ENCODE measurements around the gene RPH3AL. TPM values are rescaled to one million over a fixed set of nuclear protein-coding genes. Genes with fewer than 3 reads are reported as not detected.
"Not testable (repeated sequence)": the region's sequence is repeated elsewhere in the genome, so short reads cannot be mapped to it uniquely, and the experiment has no call there.

The RPH3AL gene
- total RNA-seq, 1 donor, result 1.5 TPM

DNA sequence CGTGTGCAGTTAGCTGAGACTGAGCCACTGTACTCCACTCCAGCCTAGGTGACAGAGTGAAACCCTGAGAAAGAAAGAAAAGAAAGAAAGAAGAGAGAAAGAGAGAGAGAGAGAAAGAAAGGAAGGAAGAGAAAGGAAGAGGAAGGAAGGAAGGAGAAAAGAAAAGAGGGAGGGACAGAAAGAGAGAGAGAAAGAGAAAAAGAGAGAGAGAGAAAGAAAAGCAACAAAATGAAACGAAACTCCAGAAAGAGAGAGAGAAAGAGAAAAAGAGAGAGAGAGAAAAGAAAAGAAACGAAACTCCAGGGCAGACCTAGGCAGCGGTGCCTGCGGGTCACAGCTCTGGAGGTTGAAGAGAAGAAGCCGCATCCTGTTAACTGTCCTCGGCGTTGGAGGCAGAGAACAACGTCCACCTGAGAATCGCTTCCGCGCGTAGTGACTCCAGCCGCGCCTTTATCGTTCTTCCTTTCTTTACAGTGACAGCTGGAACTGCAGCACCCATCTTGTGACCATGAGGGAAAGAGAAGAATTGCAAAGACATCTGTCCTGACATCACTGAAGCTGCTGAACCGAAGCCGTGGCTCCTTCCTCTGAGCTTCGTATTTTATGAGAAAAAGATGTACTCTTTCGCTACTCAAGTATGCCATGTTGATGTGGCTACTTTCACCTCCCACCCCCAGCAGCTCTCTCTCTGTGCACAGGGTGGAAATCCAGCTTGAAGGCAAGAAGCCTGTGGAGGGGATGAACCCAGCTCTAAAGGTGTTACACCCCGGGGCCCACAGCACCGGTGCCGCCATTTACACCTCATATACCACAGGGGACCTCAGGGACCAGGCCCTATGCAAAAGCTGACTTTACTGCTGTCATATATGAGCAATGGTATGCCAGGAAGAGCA, 114.3 kb downstream of the RPH3AL start:
- Histone ChIP-seq H3K27me3 (ENCODE audit: insufficient read depth, low read length) (no peaks in the 10 kb centered on the region), H3K4me3 (ENCODE audit: low read length) (no peak overlapping the region), H3K9me3 (ENCODE audit: low read depth, low read length) (no peaks in the 10 kb centered on the region), H3K4me1 (ENCODE audit: insufficient read depth, low read length) (peaks cover 1% of the 10 kb centered on the region)

DNA sequence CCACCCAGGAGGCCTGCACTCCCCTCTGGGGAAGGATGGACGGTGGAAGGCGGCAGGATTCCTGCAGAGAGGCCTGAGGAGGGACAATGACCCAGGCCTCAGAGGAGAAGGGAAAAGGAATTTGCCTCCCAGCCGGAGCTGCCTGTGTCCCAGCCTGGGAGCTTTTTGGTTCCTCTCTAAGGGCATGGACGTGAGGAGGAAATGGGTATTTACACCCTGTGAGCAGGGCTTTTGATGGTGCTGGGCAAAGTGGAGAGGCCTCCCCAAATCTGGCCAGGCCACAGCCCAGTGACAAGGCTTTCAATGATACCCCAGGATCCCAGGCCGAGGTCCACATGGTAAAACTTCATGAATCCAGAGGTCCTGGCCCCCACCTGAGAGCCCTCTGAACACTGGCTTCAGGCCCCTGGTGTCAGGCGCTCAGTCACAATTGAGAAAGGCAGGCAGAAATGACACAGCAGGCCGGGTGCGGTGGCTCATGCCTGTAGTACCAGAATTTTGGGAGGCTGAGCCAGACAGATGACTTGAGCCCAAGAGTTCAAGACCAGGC, 115.1 kb downstream of the RPH3AL start:
- Histone ChIP-seq H3K4me3 (ENCODE audit: low read length) (no peak overlapping the region), H3K27me3 (ENCODE audit: insufficient read depth, low read length) (no peaks in the 10 kb centered on the region), H3K4me1 (ENCODE audit: insufficient read depth, low read length) (peaks cover 7% of the 10 kb centered on the region), H3K9me3 (ENCODE audit: low read depth, low read length) (no peaks in the 10 kb centered on the region)

GRCh38 chr17:236641-237405, 115.8 kb downstream of the RPH3AL start:
- Histone ChIP-seq H3K9me3 (ENCODE audit: low read depth, low read length) (no peaks in the 10 kb centered on the region), H3K4me1 (ENCODE audit: insufficient read depth, low read length) (peaks cover 7% of the 10 kb centered on the region), H3K27me3 (ENCODE audit: insufficient read depth, low read length) (no peaks in the 10 kb centered on the region), H3K4me3 (ENCODE audit: low read length) (no peak overlapping the region)

GRCh38 chr17:235831-236640, 116.6 kb downstream of the RPH3AL start:
- Histone ChIP-seq H3K27me3 (ENCODE audit: insufficient read depth, low read length) (no peaks in the 10 kb centered on the region), H3K4me1 (ENCODE audit: insufficient read depth, low read length) (peaks cover 7% of the 10 kb centered on the region), H3K4me3 (ENCODE audit: low read length) (no peak overlapping the region), H3K9me3 (ENCODE audit: low read depth, low read length) (no peaks in the 10 kb centered on the region)

GRCh38 chr17:234994-235830, 117.4 kb downstream of the RPH3AL start:
- H3K4me3 ChIP-seq (ENCODE audit: low read length); H3K27me3 ChIP-seq (ENCODE audit: insufficient read depth, low read length): not testable (repeated sequence)

GRCh38 chr17:234163-234993, 118.2 kb downstream of the RPH3AL start:
- not testable (repeated sequence) for H3K4me3 ChIP-seq (ENCODE audit: low read length); H3K27me3 ChIP-seq (ENCODE audit: insufficient read depth, low read length); H3K9me3 ChIP-seq (ENCODE audit: low read depth, low read length); H3K4me1 ChIP-seq (ENCODE audit: insufficient read depth, low read length)

More at GRCh38 chr17:234994-235830, 117.4 kb downstream of the RPH3AL start:
- not testable (repeated sequence) for H3K4me1 ChIP-seq (ENCODE audit: insufficient read depth, low read length); H3K9me3 ChIP-seq (ENCODE audit: low read depth, low read length)

GRCh38 chr17:233473-233941, 119.1 kb downstream of the RPH3AL start:
- H3K4me3 ChIP-seq (ENCODE audit: low read length), result no peak overlapping the region
- peaks cover 7% of the 10 kb centered on the region for H3K4me1 ChIP-seq (ENCODE audit: insufficient read depth, low read length)
- H3K9me3 ChIP-seq (ENCODE audit: low read depth, low read length), result no peaks in the 10 kb centered on the region
- no peaks in the 10 kb centered on the region for H3K27me3 ChIP-seq (ENCODE audit: insufficient read depth, low read length)

DNA sequence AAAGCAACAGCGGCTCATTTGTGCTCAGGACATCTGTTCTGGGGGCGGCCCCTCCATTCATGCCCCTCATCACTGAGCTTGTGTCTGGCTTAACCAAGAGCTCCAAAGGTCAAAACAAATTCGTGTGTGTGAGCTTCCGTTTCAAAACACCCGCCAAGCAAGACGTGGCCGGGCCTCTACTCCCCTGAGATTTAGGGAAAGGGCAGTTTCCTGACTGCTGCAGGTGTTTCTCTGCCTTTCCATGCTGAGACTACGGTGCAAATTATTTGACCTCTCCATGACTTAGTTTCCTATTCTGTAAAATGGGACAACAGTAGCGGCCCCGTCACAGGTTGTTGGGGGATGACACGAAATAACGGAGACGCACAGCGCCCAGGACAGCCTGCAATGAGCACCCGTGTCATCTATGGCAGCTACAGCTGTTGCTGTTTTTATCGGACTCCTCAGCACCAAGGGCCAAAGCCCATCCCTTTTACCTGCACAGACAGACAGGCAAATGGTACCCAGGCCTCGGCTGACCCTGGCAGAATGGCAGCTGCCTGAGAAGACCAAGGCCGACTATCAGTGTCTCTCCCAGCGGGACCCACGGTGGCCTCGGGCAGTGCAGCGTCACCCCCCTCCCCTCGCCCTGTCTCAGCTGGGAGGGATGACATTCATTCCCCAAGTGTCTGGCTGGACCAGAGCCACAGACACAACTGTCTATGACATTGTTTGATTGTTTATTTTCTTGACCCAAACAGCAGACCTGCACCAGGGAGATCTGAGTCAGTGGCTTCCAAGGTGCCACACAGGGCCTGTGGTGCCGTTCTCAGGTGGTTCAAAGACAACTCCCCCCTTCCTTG, 120.4 kb downstream of the RPH3AL start:
- no peak overlapping the region for H3K4me3 ChIP-seq (ENCODE audit: low read length)
- H3K27me3 ChIP-seq (ENCODE audit: insufficient read depth, low read length), result no peaks in the 10 kb centered on the region

DNA sequence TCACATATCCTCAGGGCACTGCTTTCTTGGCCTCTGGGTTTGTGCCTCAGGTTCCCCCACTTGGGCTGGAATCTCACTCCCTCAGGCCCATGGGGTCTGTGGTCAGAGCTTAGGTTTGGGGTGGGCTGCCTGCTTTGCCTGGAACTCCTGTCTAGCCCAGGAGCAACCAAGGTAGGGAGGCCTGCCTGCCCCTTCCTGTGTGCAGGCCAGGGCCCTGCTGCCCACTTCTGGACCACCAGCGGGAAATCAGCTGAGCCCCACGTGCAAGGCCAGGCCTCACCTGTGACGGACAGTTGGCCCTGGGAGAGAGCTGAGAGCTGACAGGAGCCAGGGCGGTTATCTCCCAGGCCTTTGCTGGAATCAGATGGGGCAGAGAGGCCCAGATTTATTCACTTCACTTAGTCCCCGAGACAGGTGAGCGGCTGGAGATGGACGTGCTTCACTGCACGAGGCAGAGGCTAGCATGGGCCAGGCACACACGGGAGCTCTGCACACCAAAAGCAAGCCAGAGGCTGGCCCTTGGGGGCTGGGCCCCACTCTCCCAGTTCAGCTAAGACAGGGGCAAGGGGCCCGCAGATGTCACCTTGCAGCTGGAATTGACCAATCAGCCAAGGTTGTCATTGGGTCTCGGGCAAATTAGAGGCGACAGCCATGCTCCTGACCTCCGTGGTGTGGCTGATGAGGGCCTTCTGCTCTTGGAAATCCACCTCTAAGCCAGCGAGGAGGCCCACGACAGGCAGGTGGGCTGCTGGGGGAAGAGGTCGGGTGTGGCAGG, 121.2 kb downstream of the RPH3AL start:
- H3K4me3 ChIP-seq (ENCODE audit: low read length), result no peak overlapping the region
- peaks cover 7% of the 10 kb centered on the region for H3K4me1 ChIP-seq (ENCODE audit: insufficient read depth, low read length)
- H3K27me3 ChIP-seq (ENCODE audit: insufficient read depth, low read length), result no peaks in the 10 kb centered on the region
- H3K9me3 ChIP-seq (ENCODE audit: low read depth, low read length), result no peaks in the 10 kb centered on the region

More for the DNA sequence above, 120.4 kb downstream of the RPH3AL start:
- peaks cover 7% of the 10 kb centered on the region for H3K4me1 ChIP-seq (ENCODE audit: insufficient read depth, low read length)
- no peaks in the 10 kb centered on the region for H3K9me3 ChIP-seq (ENCODE audit: low read depth, low read length)

DNA sequence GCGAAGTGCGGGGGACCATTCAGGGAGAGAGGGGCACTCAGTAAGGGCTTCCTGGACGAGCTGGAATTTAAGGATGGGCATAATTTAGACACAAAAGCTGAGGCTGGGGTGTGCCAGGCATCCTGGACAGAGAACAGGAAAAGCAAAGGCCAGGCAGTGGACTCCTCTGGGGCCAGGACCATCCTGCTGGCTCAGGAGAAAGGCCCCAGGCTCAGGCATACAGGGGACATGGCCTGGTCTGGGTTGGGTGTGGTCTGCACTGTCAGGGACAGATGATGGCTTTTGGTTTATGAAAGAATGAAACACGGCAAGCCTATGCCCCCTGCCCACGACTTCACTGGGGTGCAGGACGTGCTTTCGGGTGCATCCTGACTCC, 122.2 kb downstream of the RPH3AL start:
- no peaks in the 10 kb centered on the region for H3K27me3 ChIP-seq (ENCODE audit: insufficient read depth, low read length)
- H3K9me3 ChIP-seq (ENCODE audit: low read depth, low read length), result no peaks in the 10 kb centered on the region
- H3K4me1 ChIP-seq (ENCODE audit: insufficient read depth, low read length), result peaks cover 7% of the 10 kb centered on the region
- no peak overlapping the region for H3K4me3 ChIP-seq (ENCODE audit: low read length)

DNA sequence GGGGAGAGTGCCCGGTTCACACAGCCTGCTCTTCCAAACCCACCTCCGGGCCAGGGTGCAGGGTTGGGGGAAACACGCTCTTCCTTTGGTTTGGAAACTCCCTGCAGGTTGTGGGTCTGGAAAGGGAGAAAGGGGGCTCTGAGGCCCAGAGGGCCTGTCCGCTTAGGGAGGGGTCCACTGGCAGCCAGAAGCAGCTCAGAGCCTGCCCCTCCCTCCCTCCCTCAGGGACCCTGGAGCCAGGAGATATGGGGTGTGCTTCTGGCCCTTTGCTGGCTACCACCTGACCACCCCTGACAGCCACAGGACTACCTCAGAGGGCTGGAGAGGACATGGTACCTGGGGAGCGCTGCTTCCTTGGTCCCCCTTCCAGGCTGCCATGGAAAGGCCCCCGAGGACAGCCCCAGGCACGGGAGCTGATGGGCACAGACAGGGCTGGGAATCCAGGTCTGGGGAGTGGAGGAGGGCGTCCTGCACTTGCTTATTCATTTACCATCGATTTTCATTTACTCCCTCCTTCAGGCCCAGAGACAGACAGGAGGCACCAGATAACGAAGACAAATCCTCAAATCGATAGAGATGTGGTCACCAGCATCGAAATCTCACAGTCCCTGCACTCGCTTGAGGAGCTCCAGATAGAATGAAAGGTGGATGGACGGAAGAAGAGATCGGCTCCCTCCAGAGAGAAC, 122.8 kb downstream of the RPH3AL start:
- Histone ChIP-seq H3K9me3 (ENCODE audit: low read depth, low read length) (no peaks in the 10 kb centered on the region), H3K4me3 (ENCODE audit: low read length) (no peak overlapping the region)

More for the DNA sequence above, 122.8 kb downstream of the RPH3AL start:
- peaks cover 7% of the 10 kb centered on the region for H3K4me1 ChIP-seq (ENCODE audit: insufficient read depth, low read length)
- H3K27me3 ChIP-seq (ENCODE audit: insufficient read depth, low read length), result no peaks in the 10 kb centered on the region

Data from mononuclear cell (primary cell).